Adrenal gland (tissue), 19 donors: ENCODE measurements around the gene MFNG. TPM values are rescaled to one million over a fixed set of nuclear protein-coding genes. Genes with fewer than 3 reads are reported as not detected.
A peak's percentile ranks its signal among the peaks of the same experiment; 100 is the strongest.

Source experiments
- DNase-seq, 7 donors: peaks; one replicate each; pipeline ENCODE4 v3.0.0-alpha.2; 2019 to 2020
- H3K27ac ChIP-seq, 5 donors: fragments of 200-600 bp; sonication (generic) in 4 of 5; 1 replicate in 3 of 5; 2 replicates in 2 of 5; pipeline versions ENCODE4 v1.5.1 to v1.8.0; 2016 to 2020; ENCODE audit warnings: mild to moderate bottlenecking in 1 of 5
- H3K27me3 ChIP-seq: fragments of 200-600 bp; 2 replicates; pipeline ENCODE4 v1.8.0; 2021
- H3K36me3 ChIP-seq, 2 donors: fragments of 200-600 bp; replicated peaks in 1 of 2; 1 replicate in 1 of 2; 2 replicates in 1 of 2; pipeline versions ENCODE4 v1.5.1 to v1.8.0; 2018 to 2022
- H3K4me1 ChIP-seq, 2 donors: fragments of 200-600 bp; replicated peaks in 1 of 2; 1 replicate in 1 of 2; 2 replicates in 1 of 2; pipeline versions ENCODE4 v1.5.1 to v1.8.0; 2018 to 2021
- H3K4me3 ChIP-seq, 4 donors: fragments of 200-600 bp; sonication (generic) in 3 of 4; one replicate each; pipeline ENCODE4 v1.5.1; 2016 to 2018
- H3K9me3 ChIP-seq, 3 donors: fragments of 200-600 bp; sonication (generic) in 1 of 3; replicated peaks in 1 of 3; 1 replicate in 2 of 3; 2 replicates in 1 of 3; pipeline versions ENCODE4 v1.5.1 to v1.8.0; 2016 to 2021
- POLR2A ChIP-seq, 2 donors: fragments of 450-650 bp; IDR thresholded peaks; one replicate each; pipeline ENCODE4 v1.6.1; 2017; ENCODE audit warnings: antibody characterized with exemption in 2 of 2, mild to moderate bottlenecking in 2 of 2, moderate library complexity in 1 of 2
- WGBS, 4 donors: extraction: QIAGEN DNeasy Blood & Tissue Kit in 2 of 4; methylation state at CpG; one replicate each; pipeline versions ENCODE4 v1.1.5 to v1.1.7; 2013 to 2017; 5-methylcytosine and 5-hydroxymethylcytosine counted together
- intact Hi-C, 2 donors: fragments of 100-400 bp; cut with DNase I; formaldehyde crosslinking; loops; one replicate each; pipeline versions ENCODE4 v1.14.1 to v1.15.0; 2022 to 2023
- long read RNA-seq, 10 donors: library from polyadenylated mRNA in 3 of 10; unstranded in 2 of 10; stranded (forward) in 1 of 10; transcript quantifications; one replicate each; pipeline ENCODE4 v2.0.0 and lab custom pipeline, GENCODE V29; 2021 to 2026
- polyA plus RNA-seq, 3 donors: library from polyadenylated mRNA; stranded (reverse); fragments of 200-250 nt in 2 of 3; fragments of 350-450 nt in 1 of 3; fragmentation: Illumina TruSeq in 1 of 3; extraction: RNeasy Lipid Tissue Mini Kit (QIAGEN cat#74804) in 1 of 3; gene quantifications; one replicate each; pipeline ENCODE4 v1.2.3, GENCODE V29; 2013 to 2014
- total RNA-seq, 9 donors: library from RNA; depleted of rRNA in 4 of 9; stranded (reverse); fragments of >200 nt in 4 of 9; fragments of 120-200 nt in 1 of 9; fragmentation: NEBNext Ultra II Directional in 1 of 9; extraction: Animal tissue kit (Norgen Biotek cat#: 25700) in 1 of 9; gene quantifications; one replicate each; pipeline versions ENCODE4 v1.1.0 to v1.2.4, GENCODE V29; 2013 to 2023
- TF ChIP-seq, protein P1 (sequence below), 6 experiments: fragments of 450-650 bp in 4 of 6; fragments of 200-600 bp in 2 of 6; sonication (generic) in 1 of 6; IDR thresholded peaks; 1 replicate in 5 of 6; 2 replicates in 1 of 6; pipeline versions ENCODE4 v1.5.1 to v1.8.0; 2016 to 2021; ENCODE audit warnings: antibody characterized with exemption in 6 of 6, mild to moderate bottlenecking in 2 of 6, moderate library complexity in 1 of 6
- donor health status: healthy with polysubstance abuse.
- donor health status: Bipolar disorder and iron deficiency.
- donor health status: DM: yes; HTN: yes; CAD: no.
- donor health status: DM: no; HTN: no; CAD: no.
- donor health status: DM: no; HTN: no; CAD: no.
- donor health status: DM: yes; HTN: yes; CAD: no.

The MFNG gene, protein sequence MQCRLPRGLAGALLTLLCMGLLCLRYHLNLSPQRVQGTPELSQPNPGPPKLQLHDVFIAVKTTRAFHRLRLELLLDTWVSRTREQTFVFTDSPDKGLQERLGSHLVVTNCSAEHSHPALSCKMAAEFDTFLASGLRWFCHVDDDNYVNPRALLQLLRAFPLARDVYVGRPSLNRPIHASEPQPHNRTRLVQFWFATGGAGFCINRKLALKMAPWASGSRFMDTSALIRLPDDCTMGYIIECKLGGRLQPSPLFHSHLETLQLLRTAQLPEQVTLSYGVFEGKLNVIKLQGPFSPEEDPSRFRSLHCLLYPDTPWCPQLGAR
- total RNA-seq (10 to 100 TPM in 8 of 9 donors, 1 to 10 TPM in 1; 4.0 to 27.6 (median 22.3) TPM), polyA plus RNA-seq (10 to 100 TPM in 1 of 3 donors, 1 to 10 TPM in 2; 4.3 to 11.5 (median 7.8) TPM)
- long read RNA-seq, donor 1, partial matches to known transcripts = 0 of 1 reads
- long read RNA-seq, donor 1, other reads (novel, unspliced or antisense) = 0 of 1 reads
- long read RNA-seq, donor 2 = 0 reads
- long read RNA-seq, donor 3, partial matches to known transcripts = 0 of 4 reads
- long read RNA-seq, donor 3, other reads (novel, unspliced or antisense) = 0 of 4 reads
- long read RNA-seq, donor 4, transcript MFNG-201 (8 exons, 2,088 nt) = major isoform, 7 of 11 reads
- long read RNA-seq, donor 4, partial matches to known transcripts = 1 of 11 reads
- long read RNA-seq, donor 4, other reads (novel, unspliced or antisense) = 3 of 11 reads
- long read RNA-seq, donor 5, transcript MFNG-201 (8 exons, 2,088 nt) = major isoform, 33 of 45 reads
- long read RNA-seq, donor 5, partial matches to known transcripts = 0 of 45 reads
- long read RNA-seq, donor 5, other reads (novel, unspliced or antisense) = 10 of 45 reads
- long read RNA-seq, donor 6, transcript MFNG-201 (8 exons, 2,088 nt) = major isoform, 13 of 13 reads
- long read RNA-seq, donor 6, partial matches to known transcripts = 0 of 13 reads
- long read RNA-seq, donor 6, other reads (novel, unspliced or antisense) = 0 of 13 reads
- long read RNA-seq, donor 7, partial matches to known transcripts = 0 of 1 reads
- long read RNA-seq, donor 7, other reads (novel, unspliced or antisense) = 0 of 1 reads
- long read RNA-seq, donor 8, partial matches to known transcripts = 0 of 3 reads
- long read RNA-seq, donor 8, other reads (novel, unspliced or antisense) = 0 of 3 reads
- long read RNA-seq, donor 9, partial matches to known transcripts = 0 of 1 reads
- long read RNA-seq, donor 9, other reads (novel, unspliced or antisense) = 0 of 1 reads
- long read RNA-seq, donor 10, partial matches to known transcripts = 0 of 2 reads
- long read RNA-seq, donor 10, other reads (novel, unspliced or antisense) = 0 of 2 reads

DNA sequence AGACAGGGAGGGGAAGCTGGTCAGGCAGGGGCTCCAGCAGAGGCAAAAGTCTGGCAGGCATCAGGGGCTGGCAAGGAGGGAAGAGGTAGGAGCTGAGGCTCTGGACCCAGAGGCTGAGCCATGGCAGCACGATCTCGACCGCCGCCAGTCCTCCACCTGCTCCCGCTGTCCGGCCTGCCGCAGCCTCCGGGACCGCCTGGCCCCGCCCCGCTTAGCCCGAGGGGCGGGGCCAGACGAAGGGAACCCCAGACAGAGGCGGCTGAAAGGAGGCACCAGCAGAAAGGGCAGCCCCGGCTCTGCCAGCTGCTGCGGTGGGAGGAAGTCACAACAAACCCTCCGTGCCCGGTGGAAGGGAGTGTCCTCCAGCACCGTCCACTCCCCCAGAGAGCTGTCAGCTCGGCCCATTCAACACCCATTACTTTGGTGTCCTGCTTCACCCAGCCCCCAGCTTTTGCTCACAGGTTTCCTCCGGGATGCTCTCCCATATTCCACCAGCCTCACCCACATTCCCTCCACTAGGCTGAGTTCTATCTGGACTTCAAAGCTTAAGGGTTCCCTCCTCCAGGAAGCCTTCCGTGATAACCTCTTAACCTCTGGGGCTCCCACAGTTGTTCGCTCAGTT is at the start of gene MFNG:
Gene MFNG (minus strand): TSS at position 161 of the 622 bp plus-strand sequence. CDS start 207 bp downstream, outside the sequence.
- intact Hi-C loops = no loop called here
- peak; percentile 65 to 83 (median 76) for DNase-seq
- 4 to 40% (median 10%) methylated on average over 4 to 24 of the region's 24 CpGs for WGBS, 4 donors
- peak within 1 kb of the TSS in 2 of 4 donors; percentile 8 to 43 for H3K4me3 ChIP-seq
- H3K27me3 ChIP-seq = no peaks in the 10 kb centered on the region
- no peaks in the 10 kb centered on the region for H3K36me3 ChIP-seq
- peaks cover 8% of the 10 kb centered on the region in 2 donors for H3K4me1 ChIP-seq
- TF ChIP-seq POLR2A (IDR thresholded peaks at IDR 0.05) = no peak
- TF ChIP-seq, protein P1, sequence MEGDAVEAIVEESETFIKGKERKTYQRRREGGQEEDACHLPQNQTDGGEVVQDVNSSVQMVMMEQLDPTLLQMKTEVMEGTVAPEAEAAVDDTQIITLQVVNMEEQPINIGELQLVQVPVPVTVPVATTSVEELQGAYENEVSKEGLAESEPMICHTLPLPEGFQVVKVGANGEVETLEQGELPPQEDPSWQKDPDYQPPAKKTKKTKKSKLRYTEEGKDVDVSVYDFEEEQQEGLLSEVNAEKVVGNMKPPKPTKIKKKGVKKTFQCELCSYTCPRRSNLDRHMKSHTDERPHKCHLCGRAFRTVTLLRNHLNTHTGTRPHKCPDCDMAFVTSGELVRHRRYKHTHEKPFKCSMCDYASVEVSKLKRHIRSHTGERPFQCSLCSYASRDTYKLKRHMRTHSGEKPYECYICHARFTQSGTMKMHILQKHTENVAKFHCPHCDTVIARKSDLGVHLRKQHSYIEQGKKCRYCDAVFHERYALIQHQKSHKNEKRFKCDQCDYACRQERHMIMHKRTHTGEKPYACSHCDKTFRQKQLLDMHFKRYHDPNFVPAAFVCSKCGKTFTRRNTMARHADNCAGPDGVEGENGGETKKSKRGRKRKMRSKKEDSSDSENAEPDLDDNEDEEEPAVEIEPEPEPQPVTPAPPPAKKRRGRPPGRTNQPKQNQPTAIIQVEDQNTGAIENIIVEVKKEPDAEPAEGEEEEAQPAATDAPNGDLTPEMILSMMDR (IDR thresholded peaks at IDR 0.05) = peak in 1 of 6 experiments; percentile 10
- peak within 1 kb of the TSS in 4 of 5 donors; percentile 51 to 88 (median 65) for H3K27ac ChIP-seq
- no peaks in the 10 kb centered on the region for H3K9me3 ChIP-seq

DNA sequence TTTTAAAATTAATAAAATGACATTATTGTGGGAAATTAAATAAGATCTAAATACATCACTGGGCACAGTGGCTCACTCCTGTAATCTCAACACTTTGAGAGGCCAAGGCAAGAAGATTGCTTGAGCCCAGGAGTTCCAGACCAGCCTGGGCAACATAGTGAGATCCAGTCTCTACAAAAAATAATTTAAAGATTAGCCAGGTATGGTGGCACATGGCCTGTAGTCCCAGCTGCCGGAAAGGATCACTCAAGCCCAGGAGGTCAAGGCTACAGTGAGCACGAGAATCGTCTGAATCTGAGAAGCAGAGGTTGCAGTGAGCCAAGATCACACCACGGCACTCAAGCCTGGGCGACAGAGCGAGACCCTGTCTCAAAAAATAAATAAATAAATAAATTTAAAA is 49.0 kb upstream of the MFNG start:
- Histone ChIP-seq H3K27ac (no peak overlapping the region), H3K27me3 (no peaks in the 10 kb centered on the region), H3K9me3 (no peaks in the 10 kb centered on the region), H3K4me1 (peaks cover 0 to 4% of the 10 kb centered on the region in 2 donors), H3K36me3 (no peaks in the 10 kb centered on the region), H3K4me3 (no peak overlapping the region)
- 48 to 80% (median 68%) methylated on average over 6 of the region's 6 CpGs for WGBS, 4 donors
- intact Hi-C loops = no loop called here
- DNase-seq = no peak
- TF ChIP-seq, protein P1 (IDR thresholded peaks at IDR 0.05) = no peak

DNA sequence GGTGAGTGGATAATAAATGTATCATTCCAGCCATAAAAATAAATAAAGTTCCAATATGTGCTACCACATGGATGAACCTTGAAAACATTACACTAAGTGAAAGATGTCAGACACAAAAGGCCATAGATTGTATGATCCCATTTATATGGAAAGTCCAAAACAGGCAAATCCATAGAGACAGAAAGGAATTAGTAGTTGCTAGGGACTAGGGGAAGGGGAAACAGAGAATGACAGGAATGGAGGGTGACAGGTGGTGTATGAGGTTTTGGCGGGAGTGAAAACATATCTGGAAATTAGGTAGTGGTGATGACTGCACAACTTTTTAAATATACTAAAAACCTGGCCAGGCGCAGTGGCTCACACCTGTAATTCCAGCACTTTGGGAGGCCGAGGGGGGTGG is 48.3 kb upstream of the MFNG start:
- Histone ChIP-seq H3K9me3 (no peaks in the 10 kb centered on the region), H3K27ac (no peak overlapping the region), H3K27me3 (no peaks in the 10 kb centered on the region), H3K4me3 (no peak overlapping the region), H3K4me1 (peaks cover 0 to 4% of the 10 kb centered on the region in 2 donors), H3K36me3 (no peaks in the 10 kb centered on the region)
- no peak for TF ChIP-seq POLR2A (IDR thresholded peaks at IDR 0.05)
- TF ChIP-seq, protein P1 (IDR thresholded peaks at IDR 0.05) = no peak
- DNase-seq = no peak
- 85 to 92% (median 88%) methylated on average over 3 of the region's 3 CpGs for WGBS, 4 donors
- intact Hi-C loops = no loop called here
